D721Med (cell line): Measurements from ENCODE around the gene MND1.

Source experiments
- DNase-seq: peaks from one replicate; pipeline ENCODE4 v3.0.0; 2011; ENCODE audit warnings: low spot score; ENCODE audit not compliant: insufficient read length
- FAIRE-seq: peaks from 2 replicates; lab custom pipeline; 2011; peaks lifted over from hg19 to GRCh38; lab: Jason Lieb, UNC
- TF ChIP-seq, protein P1 (sequence below): IDR thresholded peaks from 2 replicates; pipeline ENCODE4 v1.5.1; 2012; ENCODE audit warnings: mild to moderate bottlenecking, control low read depth; ENCODE audit not compliant: insufficient read depth; ENCODE audit errors: missing control alignments

The MND1 gene

DNA sequence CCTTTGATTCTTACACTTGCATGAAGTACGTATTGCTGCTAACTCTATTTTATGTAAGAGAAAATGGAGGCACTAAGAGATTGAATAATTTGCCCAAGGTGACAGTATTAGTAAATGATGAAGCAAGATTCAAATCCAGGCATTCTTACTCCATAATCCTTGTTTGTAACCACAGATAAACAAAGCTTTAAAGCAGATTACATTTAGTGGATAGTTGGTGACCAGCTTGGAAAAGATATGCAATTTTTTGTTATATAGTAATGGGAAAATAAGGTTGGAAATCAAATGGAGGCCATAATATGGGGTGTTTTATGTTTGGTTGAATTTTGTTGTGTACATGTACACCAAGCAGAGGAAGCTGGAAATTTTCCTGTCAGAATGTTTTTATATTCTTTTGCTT is 30.8 kb downstream of the MND1 start:
- no peak for DNase-seq
- TF ChIP-seq, protein P1, sequence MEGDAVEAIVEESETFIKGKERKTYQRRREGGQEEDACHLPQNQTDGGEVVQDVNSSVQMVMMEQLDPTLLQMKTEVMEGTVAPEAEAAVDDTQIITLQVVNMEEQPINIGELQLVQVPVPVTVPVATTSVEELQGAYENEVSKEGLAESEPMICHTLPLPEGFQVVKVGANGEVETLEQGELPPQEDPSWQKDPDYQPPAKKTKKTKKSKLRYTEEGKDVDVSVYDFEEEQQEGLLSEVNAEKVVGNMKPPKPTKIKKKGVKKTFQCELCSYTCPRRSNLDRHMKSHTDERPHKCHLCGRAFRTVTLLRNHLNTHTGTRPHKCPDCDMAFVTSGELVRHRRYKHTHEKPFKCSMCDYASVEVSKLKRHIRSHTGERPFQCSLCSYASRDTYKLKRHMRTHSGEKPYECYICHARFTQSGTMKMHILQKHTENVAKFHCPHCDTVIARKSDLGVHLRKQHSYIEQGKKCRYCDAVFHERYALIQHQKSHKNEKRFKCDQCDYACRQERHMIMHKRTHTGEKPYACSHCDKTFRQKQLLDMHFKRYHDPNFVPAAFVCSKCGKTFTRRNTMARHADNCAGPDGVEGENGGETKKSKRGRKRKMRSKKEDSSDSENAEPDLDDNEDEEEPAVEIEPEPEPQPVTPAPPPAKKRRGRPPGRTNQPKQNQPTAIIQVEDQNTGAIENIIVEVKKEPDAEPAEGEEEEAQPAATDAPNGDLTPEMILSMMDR = no peak
- FAIRE-seq = peak; percentile 6

DNA sequence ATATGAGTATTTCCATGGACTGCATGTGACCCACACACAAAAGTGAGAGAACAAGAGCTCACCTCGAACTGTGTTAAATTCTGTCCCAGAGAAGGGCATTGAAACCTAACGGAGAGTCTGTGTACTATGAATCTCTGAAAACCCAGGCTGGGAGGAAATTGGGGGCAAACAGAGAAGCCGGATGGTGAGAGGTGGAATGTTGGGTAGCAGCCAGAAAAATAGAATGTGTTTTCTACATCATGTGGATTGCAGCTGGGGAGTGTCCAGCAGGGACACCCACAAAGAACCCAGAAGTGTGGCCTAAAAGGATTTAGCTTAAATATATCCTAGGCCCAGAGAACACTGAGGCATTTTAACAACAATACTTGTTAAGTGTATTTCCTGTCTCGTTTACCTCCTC is 38.6 kb downstream of the MND1 start:
- FAIRE-seq (no peak), DNase-seq (no peak)
- TF ChIP-seq, protein P1 = no peak

DNA sequence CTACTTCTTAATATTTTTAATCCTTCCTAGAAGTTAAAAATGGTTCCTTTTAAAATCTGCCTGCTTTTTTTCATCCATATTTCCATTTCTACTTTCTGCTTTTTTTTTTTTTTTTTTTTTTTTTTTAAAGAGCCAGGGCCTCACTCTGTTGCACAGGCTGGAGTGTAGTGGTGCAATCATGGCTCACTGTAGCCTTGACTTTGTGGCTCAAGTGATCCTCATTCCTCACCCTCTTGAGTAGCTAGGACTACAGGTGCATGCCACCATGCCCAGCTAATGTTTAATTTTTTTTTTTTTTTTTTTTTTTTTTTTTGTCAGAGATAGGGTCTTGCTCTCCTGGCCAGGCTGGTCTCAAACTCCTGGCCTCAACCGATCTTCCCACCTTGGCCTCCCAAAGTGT is 39.7 kb downstream of the MND1 start:
- TF ChIP-seq, protein P1 = no peak
- DNase-seq (no peak), FAIRE-seq (no peak)

DNA sequence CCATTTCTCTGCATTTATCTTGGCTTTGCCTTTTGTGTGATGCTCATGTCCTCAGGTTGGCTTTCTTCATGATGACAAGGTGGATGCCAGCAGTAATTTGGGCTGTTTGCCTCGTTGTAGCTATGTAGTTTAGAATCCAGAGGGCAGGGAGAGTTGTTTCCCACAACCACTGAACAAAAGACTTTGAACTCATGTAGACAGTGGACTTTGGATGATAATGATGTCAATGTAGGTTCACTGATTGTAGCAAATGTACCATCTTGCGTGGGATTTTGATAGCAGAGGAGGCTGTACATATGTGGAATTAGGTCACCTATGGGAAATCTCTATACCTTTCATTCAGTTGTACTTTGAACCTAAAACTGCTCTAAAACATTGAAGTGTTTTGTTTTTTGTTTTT is 41.3 kb downstream of the MND1 start:
- DNase-seq = no peak
- no peak for FAIRE-seq
- TF ChIP-seq, protein P1 = no peak

DNA sequence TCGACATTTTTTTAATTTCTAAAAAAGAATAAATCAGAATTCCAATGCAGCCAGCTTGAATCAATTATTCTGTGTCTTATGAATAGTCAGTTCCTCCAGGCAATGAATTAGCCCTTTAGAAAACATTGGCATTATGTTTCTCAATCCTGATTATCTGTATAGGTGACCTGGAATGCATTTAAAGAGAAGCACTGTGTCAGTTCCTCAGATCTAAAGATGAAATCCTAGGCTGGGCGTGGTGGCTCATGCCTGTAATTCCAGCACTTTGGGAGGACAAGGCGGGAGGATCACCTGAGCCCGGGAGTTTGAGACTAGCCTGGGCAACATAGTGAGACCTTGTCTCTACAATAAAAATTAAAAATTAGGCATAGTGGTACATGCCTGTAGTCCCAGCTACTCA is 43.5 kb downstream of the MND1 start:
- FAIRE-seq (no peak), DNase-seq (no peak)
- TF ChIP-seq, protein P1 = no peak

DNA sequence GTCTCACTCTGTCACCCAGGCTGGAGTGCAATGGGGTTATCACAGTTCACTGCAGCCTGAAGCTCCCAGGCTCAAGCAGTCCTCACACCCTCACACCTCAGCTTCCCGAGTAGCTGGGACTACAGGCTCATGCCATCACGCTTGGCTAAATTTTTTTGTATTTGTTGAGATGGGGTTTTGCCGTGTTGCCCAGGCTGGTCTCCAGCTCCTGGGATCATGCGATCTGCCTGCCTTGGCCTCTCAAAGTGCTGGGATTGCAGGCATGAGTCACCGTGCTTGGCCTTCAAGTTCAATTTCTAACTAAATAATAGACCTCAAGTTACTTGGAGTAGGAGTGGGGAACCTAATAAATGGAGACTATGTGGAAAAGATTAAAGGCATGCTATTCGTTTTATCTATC is 48.9 kb downstream of the MND1 start:
- TF ChIP-seq, protein P1 = no peak
- DNase-seq (no peak), FAIRE-seq (no peak)

DNA sequence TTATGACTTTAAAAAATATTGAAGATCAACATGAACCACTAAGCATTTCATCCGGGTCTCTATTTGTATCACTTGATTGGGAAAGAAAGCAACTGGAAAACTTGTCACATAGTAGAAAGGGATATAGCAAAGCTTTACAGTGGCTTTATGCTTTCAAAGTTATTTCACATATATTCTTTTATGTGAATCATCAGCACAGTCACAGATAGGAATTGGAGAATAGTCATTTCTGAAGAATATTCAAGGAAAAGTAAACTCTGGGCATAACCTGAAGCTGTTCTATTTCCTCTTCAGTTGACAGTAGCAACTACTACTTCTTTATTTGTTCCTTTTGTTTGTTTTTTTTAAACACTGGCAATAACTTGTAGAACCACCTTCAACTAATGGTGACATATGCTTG is 50.5 kb downstream of the MND1 start:
- DNase-seq (no peak), FAIRE-seq (no peak)
- TF ChIP-seq, protein P1 = no peak
